WTC11 (cell line): ENCODE results near the gene EME1.

Experiments
- ATF3 ChIP-seq: sonication (generic); formaldehyde crosslinking; conservative IDR thresholded peaks from 2 replicates; pipeline ENCODE4 v1.8.1; 2022; ENCODE audit warnings: mild to moderate bottlenecking, missing genetic modification reagents
- CREM ChIP-seq: sonication (generic); formaldehyde crosslinking; IDR thresholded peaks from 2 replicates; pipeline ENCODE4 v1.8.1; 2022; ENCODE audit warnings: mild to moderate bottlenecking, missing genetic modification reagents, moderate library complexity
- ESRRA ChIP-seq: sonication (generic); formaldehyde crosslinking; IDR thresholded peaks from 2 replicates; pipeline ENCODE4 v1.8.1; 2022; ENCODE audit warnings: mild to moderate bottlenecking, missing genetic modification reagents, borderline replicate concordance
- JUN ChIP-seq: sonication (generic); formaldehyde crosslinking; IDR thresholded peaks from 2 replicates; pipeline ENCODE4 v1.8.0; 2023; ENCODE audit warnings: mild to moderate bottlenecking, missing genetic modification reagents
- SMAD3 ChIP-seq: sonication (generic); formaldehyde crosslinking; IDR thresholded peaks from 2 replicates; pipeline ENCODE4 v1.8.0; 2022; ENCODE audit warnings: missing genetic modification reagents, mild to moderate bottlenecking, borderline replicate concordance
- SP1 ChIP-seq: sonication (generic); formaldehyde crosslinking; conservative IDR thresholded peaks from 2 replicates; pipeline ENCODE4 v1.8.1; 2022; ENCODE audit warnings: missing genetic modification reagents
- TCF7 ChIP-seq: sonication (generic); formaldehyde crosslinking; IDR thresholded peaks from 2 replicates; pipeline ENCODE4 v1.8.0; 2022; ENCODE audit warnings: mild to moderate bottlenecking, low read depth, missing genetic modification reagents, moderate library complexity
- ZNF317 ChIP-seq: sonication (generic); formaldehyde crosslinking; IDR thresholded peaks from 2 replicates; pipeline ENCODE4 v1.8.1; 2023; ENCODE audit warnings: low read depth, mild to moderate bottlenecking, moderate library complexity, missing genetic modification reagents, borderline replicate concordance
- ZNF416 ChIP-seq: fragments of 250-450 bp; sonication (Bioruptor Pico); IDR thresholded peaks from 2 replicates; pipeline ENCODE4 v1.9.0; 2021; ENCODE audit warnings: mild to moderate bottlenecking, inconsistent platforms
- TF ChIP-seq, protein P1 (sequence below): sonication (generic); formaldehyde crosslinking; IDR thresholded peaks from 2 replicates; pipeline ENCODE4 v1.8.0; 2022; ENCODE audit warnings: mild to moderate bottlenecking, missing genetic modification reagents

DNA sequence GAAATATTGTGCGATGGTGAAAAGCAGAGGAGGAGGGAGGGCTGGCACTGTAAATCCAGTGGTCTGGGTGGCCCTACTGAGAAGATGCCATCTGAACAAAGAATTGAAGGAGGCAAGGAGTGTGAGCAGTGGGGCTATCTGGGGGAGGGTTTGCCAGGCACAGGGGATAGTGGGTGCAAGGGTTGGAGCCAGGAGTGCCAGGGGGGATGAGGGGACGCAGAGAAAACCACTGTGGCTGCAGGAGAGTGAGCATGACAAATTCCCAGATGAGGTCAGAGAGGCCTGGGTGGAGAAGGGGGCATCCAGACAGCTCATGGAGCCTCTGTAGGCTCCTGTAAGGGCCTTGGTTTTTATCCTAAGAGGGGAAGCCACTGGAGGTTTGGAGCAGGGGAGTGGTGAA lies 22.3 kb upstream of the EME1 start:
- TF ChIP-seq, protein P1, sequence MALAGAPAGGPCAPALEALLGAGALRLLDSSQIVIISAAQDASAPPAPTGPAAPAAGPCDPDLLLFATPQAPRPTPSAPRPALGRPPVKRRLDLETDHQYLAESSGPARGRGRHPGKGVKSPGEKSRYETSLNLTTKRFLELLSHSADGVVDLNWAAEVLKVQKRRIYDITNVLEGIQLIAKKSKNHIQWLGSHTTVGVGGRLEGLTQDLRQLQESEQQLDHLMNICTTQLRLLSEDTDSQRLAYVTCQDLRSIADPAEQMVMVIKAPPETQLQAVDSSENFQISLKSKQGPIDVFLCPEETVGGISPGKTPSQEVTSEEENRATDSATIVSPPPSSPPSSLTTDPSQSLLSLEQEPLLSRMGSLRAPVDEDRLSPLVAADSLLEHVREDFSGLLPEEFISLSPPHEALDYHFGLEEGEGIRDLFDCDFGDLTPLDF (CRISPR knock-in tag), result no peak
- TF ChIP-seq SMAD3 (CRISPR knock-in tag), result no peak
- no peak for TF ChIP-seq ZNF317 (CRISPR knock-in tag)
- no peak for TF ChIP-seq TCF7 (CRISPR knock-in tag)
- TF ChIP-seq ZNF416 (CRISPR knock-in tag), result no peak
- TF ChIP-seq ATF3, result no peak
- no peak for TF ChIP-seq JUN (CRISPR knock-in tag)
- TF ChIP-seq CREM (CRISPR knock-in tag), result no peak
- no peak for TF ChIP-seq ESRRA (CRISPR knock-in tag)
- TF ChIP-seq SP1 (CRISPR knock-in tag), result no peak
